SHP77 (cell line): ENCODE measurements around the gene RCAN2.

Source experiments
- DNase-seq, 2 experiments: peaks; one replicate each; lab custom pipeline; 2025; lab: John Stamatoyannopoulos, UW

RCAN2 gene

GRCh38 chr6:46254331-46254730 lies 236.9 kb downstream of the RCAN2 start:
- no peak for DNase-seq

- DNase-seq: no peak
Measured at GRCh38 chr6:46251583-46252339, 239.5 kb downstream of the RCAN2 start.

GRCh38 chr6:46248143-46248542 lies 243.1 kb downstream of the RCAN2 start:
- no peak for DNase-seq

GRCh38 chr6:46246727-46247126 lies 244.5 kb downstream of the RCAN2 start:
- no peak for DNase-seq

- no peak for DNase-seq
Measured at GRCh38 chr6:46246081-46246480, 245.2 kb downstream of the RCAN2 start.

GRCh38 chr6:46244670-46245069 lies 246.6 kb downstream of the RCAN2 start:
- no peak for DNase-seq

GRCh38 chr6:46243754-46244153 lies 247.5 kb downstream of the RCAN2 start:
- no peak for DNase-seq

GRCh38 chr6:46242921-46243320 lies 248.3 kb downstream of the RCAN2 start:
- no peak for DNase-seq

GRCh38 chr6:46240866-46241565 lies 250.2 kb downstream of the RCAN2 start:
- no peak for DNase-seq

- no peak for DNase-seq
Measured at GRCh38 chr6:46236752-46237151, 254.5 kb downstream of the RCAN2 start.

- no peak for DNase-seq
Measured at GRCh38 chr6:46235242-46235641, 256.0 kb downstream of the RCAN2 start.

- no peak for DNase-seq
Measured at GRCh38 chr6:46234700-46235099, 256.5 kb downstream of the RCAN2 start.

GRCh38 chr6:46234156-46234556 lies 257.1 kb downstream of the RCAN2 start:
- no peak for DNase-seq

GRCh38 chr6:46233129-46233528 lies 258.1 kb downstream of the RCAN2 start:
- no peak for DNase-seq

GRCh38 chr6:46222286-46222685 lies 269.0 kb downstream of the RCAN2 start:
- DNase-seq: no peak

GRCh38 chr6:46221222-46221793 lies 269.9 kb downstream of the RCAN2 start:
- DNase-seq: peak in 1 of 2 experiments; percentile 7

- DNase-seq: no peak
Measured at GRCh38 chr6:46220352-46221221, 270.7 kb downstream of the RCAN2 start.

- DNase-seq: no peak
Measured at GRCh38 chr6:46219661-46220060, 271.6 kb downstream of the RCAN2 start.

- no peak for DNase-seq
Measured at GRCh38 chr6:46218457-46218856, 272.8 kb downstream of the RCAN2 start.

- DNase-seq: no peak
Measured at GRCh38 chr6:46217671-46218131, 273.5 kb downstream of the RCAN2 start.

- DNase-seq: no peak
Measured at GRCh38 chr6:46216879-46217278, 274.4 kb downstream of the RCAN2 start.

- no peak for DNase-seq
Measured at GRCh38 chr6:46215777-46216176, 275.5 kb downstream of the RCAN2 start.
